Vagina (tissue), 2 donors: ENCODE results near the gene ISG15.

Experiments used
- CTCF ChIP-seq, 3 experiments: fragments of 450-650 bp in 2 of 3; fragments of 200-600 bp in 1 of 3; sonication (generic) in 1 of 3; IDR thresholded peaks; one replicate each; pipeline ENCODE4 v1.5.1; 2017 to 2019; ENCODE audit warnings: antibody characterized with exemption in 3 of 3, mild to moderate bottlenecking in 2 of 3, moderate library complexity in 2 of 3
- POLR2AphosphoS5 ChIP-seq, 2 donors: sonication (generic); formaldehyde crosslinking; IDR thresholded peaks; one replicate each; pipeline ENCODE4 v1.9.0; 2017; ENCODE audit warnings: antibody characterized with exemption in 2 of 2, mild to moderate bottlenecking in 2 of 2, low read depth in 1 of 2; ENCODE audit not compliant: insufficient read depth in 1 of 2

GRCh38 chr1:1053682-1054081 lies 40.4 kb downstream of the ISG15 start:
- TF ChIP-seq CTCF (IDR thresholded peaks at IDR 0.05) (no peak), POLR2AphosphoS5 (IDR thresholded peaks at IDR 0.05; ENCODE audit: insufficient read depth in 1 of 2, low read depth in 1 of 2) (no peak)
